GM19452 (cell line): ENCODE results near the gene TMC2.
"Not testable (repeated sequence)": the region's sequence is repeated elsewhere in the genome, so short reads cannot be mapped to it uniquely, and the experiment has no call there.

Experiments
- ATAC-seq: cut with Tn5 transposase; IDR thresholded peaks from one replicate; pipeline ENCODE4 v1.9.1; 2021; ENCODE audit not compliant: unreplicated experiment

The TMC2 gene

GRCh38 chr20:2524709-2525506, 11.5 kb upstream of the TMC2 start:
- ATAC-seq, result no peak

DNA sequence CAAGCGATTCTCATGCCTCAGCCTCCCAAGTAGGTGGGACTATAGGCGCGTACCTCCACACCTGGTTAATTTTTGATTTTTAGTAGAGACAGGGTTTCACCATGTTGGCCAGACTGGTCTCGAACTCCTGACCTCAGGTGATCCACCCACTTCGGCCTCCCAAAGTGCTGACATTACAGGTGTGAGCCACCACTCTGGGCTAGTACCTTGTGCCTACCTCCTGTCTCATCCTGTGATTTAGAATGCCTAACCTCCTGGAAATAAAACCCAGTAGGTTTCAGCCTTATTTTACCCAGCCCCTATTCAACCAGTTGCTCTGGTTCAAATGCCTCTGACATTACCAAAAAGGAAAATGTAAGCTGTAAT, 10.2 kb upstream of the TMC2 start:
- ATAC-seq, result not testable (repeated sequence)

GRCh38 chr20:2527762-2528161, 8.6 kb upstream of the TMC2 start:
- no peak for ATAC-seq

- ATAC-seq, result no peak
Measured at GRCh38 chr20:2528671-2529271, 7.6 kb upstream of the TMC2 start.

DNA sequence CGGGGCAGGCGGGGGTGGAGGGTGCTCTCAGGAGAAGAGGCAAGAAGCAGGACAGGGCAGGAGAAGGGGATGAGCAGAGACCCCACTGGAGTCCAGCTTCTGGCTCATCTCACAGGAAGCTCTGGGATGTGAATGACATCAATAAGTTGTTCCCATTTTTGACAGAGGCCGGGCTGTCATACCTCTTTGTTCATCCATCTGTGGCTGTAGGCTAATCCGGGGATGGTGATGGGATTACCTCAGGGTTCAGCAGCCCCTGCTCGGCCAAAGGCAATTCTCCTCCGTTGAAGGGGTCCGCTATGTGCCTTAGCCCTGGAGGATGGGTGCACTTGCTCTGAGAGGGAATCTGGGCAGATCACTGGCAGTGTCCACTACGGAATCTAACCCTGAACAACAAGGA, 3.3 kb upstream of the TMC2 start:
- no peak for ATAC-seq

- ATAC-seq, result no peak
Measured at GRCh38 chr20:2535711-2536559, 438 bp upstream of the TMC2 start.

- no peak for ATAC-seq
Measured at GRCh38 chr20:2537101-2537500, 728 bp downstream of the TMC2 start.

GRCh38 chr20:2538356-2538755, 2.0 kb downstream of the TMC2 start:
- no peak for ATAC-seq

- no peak for ATAC-seq
Measured at GRCh38 chr20:2538931-2539720, 2.8 kb downstream of the TMC2 start.

GRCh38 chr20:2541940-2542339, 5.6 kb downstream of the TMC2 start:
- no peak for ATAC-seq

- ATAC-seq, result no peak
Measured at GRCh38 chr20:2542361-2542760, 6.0 kb downstream of the TMC2 start.

- ATAC-seq, result no peak
Measured at GRCh38 chr20:2544211-2544610, 7.8 kb downstream of the TMC2 start.

DNA sequence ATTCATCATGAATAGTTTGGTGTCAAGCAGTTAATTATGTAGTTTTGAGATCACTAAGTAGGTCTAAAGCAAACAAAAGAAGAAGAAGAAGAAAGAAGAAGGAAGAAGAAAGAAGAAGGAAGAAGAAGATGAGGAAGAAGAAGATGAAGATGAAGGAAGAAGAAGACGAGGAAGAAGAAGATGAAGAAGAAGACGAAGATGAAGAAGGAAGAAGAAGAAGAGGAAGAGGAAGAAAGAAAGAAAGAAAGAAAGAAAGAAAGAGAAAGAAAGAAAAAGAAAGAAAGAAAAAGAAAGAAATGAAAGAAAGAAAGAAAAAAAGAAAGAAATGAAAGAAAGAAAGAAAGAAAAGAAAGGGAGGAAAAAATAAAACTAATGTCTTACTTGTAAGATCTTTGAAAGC, 9.2 kb downstream of the TMC2 start:
- no peak for ATAC-seq

DNA sequence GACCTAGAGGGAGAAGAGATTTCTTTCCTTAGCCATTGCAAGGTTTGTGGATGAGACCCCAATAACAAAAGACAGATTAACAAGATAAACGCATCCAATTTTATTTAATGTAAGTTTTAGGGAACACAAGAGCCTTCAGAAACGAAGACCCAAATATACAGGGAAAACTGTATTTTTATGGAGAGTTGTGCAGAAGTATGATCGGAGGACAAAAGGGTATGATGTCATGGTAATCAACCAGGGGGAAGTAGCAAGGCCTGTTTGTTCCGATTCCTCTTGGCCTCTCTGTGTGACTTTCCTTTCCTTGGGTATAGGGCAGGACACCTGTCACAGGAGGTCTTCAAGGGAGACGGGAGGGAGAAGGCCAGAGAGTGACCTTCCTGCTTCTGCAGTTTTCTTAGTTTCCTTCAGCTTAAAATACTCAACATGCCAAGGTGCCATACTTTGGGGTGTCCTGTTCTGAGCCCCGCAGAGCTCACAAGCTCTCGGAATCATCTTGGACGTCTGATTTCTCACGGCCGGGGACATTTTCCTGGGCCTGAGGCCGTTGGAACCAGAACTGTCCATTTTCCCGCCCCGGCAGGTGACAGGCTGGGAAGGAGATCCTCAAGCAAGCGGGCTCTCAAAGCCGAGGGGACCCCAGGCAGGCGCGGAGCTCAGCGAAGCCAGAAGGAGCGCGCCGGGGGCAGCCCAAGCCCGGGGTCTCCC, 21.7 kb downstream of the TMC2 start:
- ATAC-seq, result no peak

DNA sequence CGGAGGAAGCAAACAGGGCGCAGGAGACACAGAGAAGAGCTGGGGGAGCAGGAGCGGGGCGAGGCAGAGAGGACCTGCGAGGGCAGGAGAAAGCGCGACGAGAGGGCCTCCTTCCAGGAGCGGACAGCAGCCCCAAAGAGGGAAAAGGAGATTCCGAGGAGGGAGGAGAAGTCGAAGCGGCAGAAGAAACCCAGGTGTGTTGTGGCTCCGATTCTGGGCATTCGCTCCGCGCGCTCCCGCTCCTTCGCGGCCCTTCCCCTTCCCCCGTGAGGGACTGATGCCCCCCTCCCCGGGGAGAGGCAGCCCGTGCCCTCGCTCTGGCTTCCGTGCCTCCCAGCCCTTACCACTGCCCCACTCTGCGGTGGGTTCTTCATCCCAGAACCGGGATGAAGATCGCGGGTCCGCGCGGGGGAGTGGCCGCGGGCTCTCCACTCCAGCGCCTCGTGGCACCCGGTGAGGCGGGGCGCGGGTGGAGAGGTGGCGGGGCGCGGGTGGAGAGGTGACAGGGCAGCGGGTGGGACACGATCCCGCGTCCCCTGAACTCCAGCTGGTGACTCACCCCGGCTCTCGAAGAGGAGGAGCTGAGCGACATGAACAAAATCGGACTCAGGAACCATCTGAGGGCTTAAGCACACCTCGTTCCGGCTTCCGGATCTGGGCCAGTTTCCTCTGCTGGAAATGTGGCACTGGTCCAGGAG, 22.4 kb downstream of the TMC2 start:
- ATAC-seq, result no peak

DNA sequence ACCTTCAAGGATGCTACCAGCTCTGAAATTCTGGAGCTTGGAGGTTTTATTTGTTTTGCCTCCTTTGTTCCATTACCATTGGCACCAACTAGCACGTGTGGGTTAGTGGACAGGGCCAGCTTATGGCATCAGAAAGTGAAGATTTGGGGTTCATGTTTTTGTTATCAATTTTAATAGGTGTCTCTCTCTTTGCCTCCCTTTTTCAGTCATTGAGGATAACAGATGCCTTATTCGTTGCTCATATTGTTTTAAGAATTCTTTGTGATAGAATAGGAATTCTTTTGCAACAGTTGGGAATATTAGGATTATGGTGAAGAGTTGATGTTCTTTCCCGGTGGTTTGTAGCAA, 22.9 kb downstream of the TMC2 start:
- no peak for ATAC-seq

DNA sequence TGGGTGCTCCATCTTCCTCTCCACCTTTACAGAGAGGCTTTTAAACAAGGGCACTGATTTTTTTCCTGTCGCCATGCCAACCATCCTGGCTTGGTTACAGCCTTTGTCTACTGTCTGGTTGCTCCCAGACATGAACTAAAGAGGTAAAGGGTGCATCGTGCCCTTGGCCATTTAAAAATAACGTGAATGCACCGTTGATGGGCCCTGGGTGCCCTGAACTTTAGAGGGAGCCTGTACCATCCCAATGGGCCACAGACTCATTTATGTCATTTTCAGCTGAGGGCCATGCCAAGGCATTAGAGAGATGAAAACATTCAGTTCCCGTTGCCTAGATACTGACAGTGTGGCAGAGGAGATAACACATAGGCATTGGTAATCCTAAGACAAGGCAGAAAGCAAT, 23.3 kb downstream of the TMC2 start:
- no peak for ATAC-seq

DNA sequence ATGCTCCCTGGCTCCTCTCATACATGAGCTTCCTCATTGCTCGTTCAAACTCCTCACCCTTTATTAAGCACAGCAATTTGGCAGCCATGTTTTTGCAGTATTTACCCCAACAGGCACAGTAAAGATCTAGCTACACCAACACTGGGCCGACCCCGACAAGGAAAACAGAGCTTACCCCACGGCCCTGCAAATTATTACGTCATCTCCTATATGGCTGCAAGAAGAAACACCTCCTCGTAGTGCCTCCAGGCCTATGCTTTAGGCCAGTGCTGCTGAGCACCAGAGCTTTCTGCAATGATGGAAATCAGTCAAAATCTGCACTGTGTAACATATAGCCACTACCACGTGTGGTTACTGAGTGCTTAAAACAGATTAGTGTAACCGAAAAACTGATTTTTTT, 26.7 kb downstream of the TMC2 start:
- ATAC-seq, result no peak

- ATAC-seq, result no peak
Measured at GRCh38 chr20:2564406-2564805, 28.0 kb downstream of the TMC2 start.

- no peak for ATAC-seq
Measured at GRCh38 chr20:2575682-2576081, 39.3 kb downstream of the TMC2 start.
